NCI-H1092 treated with DMSO at 0.1 percent for 48 hours (cell line): ENCODE measurements around the gene ALG14.
"Not testable (repeated sequence)": the region's sequence is repeated elsewhere in the genome, so short reads cannot be mapped to it uniquely, and the experiment has no call there.

Experiments used
- DNase-seq: peaks from one replicate; lab custom pipeline; 2025; lab: John Stamatoyannopoulos, UW

The ALG14 gene

GRCh38 chr1:95086949-95087533 lies 14.3 kb upstream of the ALG14 start:
- no peak for DNase-seq

GRCh38 chr1:95085376-95085775 lies 12.6 kb upstream of the ALG14 start:
- DNase-seq = no peak

GRCh38 chr1:95084317-95085176 lies 11.8 kb upstream of the ALG14 start:
- DNase-seq = peak; percentile 23

- DNase-seq = no peak
Measured at GRCh38 chr1:95080879-95081278, 8.1 kb upstream of the ALG14 start.

GRCh38 chr1:95080446-95080845 lies 7.7 kb upstream of the ALG14 start:
- no peak for DNase-seq

- DNase-seq = no peak
Measured at GRCh38 chr1:95076034-95076433, 3.3 kb upstream of the ALG14 start.

- peak; percentile 19 for DNase-seq
Measured at GRCh38 chr1:95073446-95073845, 695 bp upstream of the ALG14 start.

- DNase-seq = no peak
Measured at GRCh38 chr1:95072117-95072516, 634 bp downstream of the ALG14 start.

GRCh38 chr1:95071539-95071938 lies 1.2 kb downstream of the ALG14 start:
- DNase-seq = no peak

- DNase-seq = no peak
Measured at GRCh38 chr1:95069710-95070093, 3.0 kb downstream of the ALG14 start.

- no peak for DNase-seq
Measured at GRCh38 chr1:95068956-95069709, 3.6 kb downstream of the ALG14 start.

GRCh38 chr1:95067568-95067967 lies 5.2 kb downstream of the ALG14 start:
- no peak for DNase-seq

GRCh38 chr1:95067062-95067461 lies 5.7 kb downstream of the ALG14 start:
- peak; percentile 22 for DNase-seq

GRCh38 chr1:95061445-95062006 lies 11.2 kb downstream of the ALG14 start:
- DNase-seq = no peak

GRCh38 chr1:95058974-95059373 lies 13.8 kb downstream of the ALG14 start:
- DNase-seq = no peak

GRCh38 chr1:95057351-95057750 lies 15.4 kb downstream of the ALG14 start:
- DNase-seq = no peak

- DNase-seq = peak; percentile 69
Measured at GRCh38 chr1:95049935-95050334, 22.8 kb downstream of the ALG14 start.

- DNase-seq = no peak
Measured at GRCh38 chr1:95048317-95048716, 24.4 kb downstream of the ALG14 start.

GRCh38 chr1:95047624-95048023 lies 25.1 kb downstream of the ALG14 start:
- not testable (repeated sequence) for DNase-seq

- no peak for DNase-seq
Measured at GRCh38 chr1:95046359-95046758, 26.4 kb downstream of the ALG14 start.

GRCh38 chr1:95043141-95043980 lies 29.4 kb downstream of the ALG14 start:
- peak; percentile 84 for DNase-seq

- DNase-seq = no peak
Measured at GRCh38 chr1:95042286-95042685, 30.5 kb downstream of the ALG14 start.
